ENCODE results near the gene RNF128.

GRCh38 chrX:106740193-106740780 lies 13.8 kb downstream of the RNF128 start:
- TF ChIP-seq CTCF (IDR thresholded peaks at IDR 0.05) (no peak), POLR2A (IDR thresholded peaks at IDR 0.05) (no peak)
